ENCODE measurements around the gene CADPS. TPM values are rescaled to one million over a fixed set of nuclear protein-coding genes. Genes with fewer than 3 reads are reported as not detected.

Gene CADPS
- polyA plus RNA-seq, 1 of the 3 experiments (the other 2 are of a cell fraction) = 5.8 TPM

GRCh38 chr3:62723914-62724217 lies 151.3 kb downstream of the CADPS start:
- Histone ChIP-seq H3K4me1 (ENCODE audit: control insufficient read depth in 1 of 2, insufficient read depth in 2 of 2, low read depth in 1 of 2, low read length in 1 of 2) (peaks cover 10 to 31% of the 10 kb centered on the region in 2 experiments; a peak in 3 of 4 replicates), H3K36me3 (replicated peaks in 1 of 2; ENCODE audit: control insufficient read depth in 1 of 2, insufficient read depth in 2 of 2, low read length in 1 of 2) (no peaks in the 10 kb centered on the region), H3K79me2 (ENCODE audit: insufficient read depth) (no peaks in the 10 kb centered on the region), H2AFZ (ENCODE audit: low read depth) (no peak overlapping the region), H3K4me3 (ENCODE audit: low read depth in 2 of 2, low read length in 1 of 2) (no peak overlapping the region), H3K9ac (no peak overlapping the region), H3K9me3 (no peaks in the 10 kb centered on the region), H3K27ac (ENCODE audit: low read depth in 2 of 2, low read length in 1 of 2) (no peak overlapping the region), H3K27me3 (ENCODE audit: insufficient read depth) (no peaks in the 10 kb centered on the region), H4K20me1 (ENCODE audit: insufficient read depth) (no peaks in the 10 kb centered on the region), H3K4me2 (no peak overlapping the region), H3F3A (replicated peaks; ENCODE audit: insufficient read depth) (peaks cover 28% of the 10 kb centered on the region), H3K9me2 (no peaks in the 10 kb centered on the region)
- ChIA-PET POLR2A (no interaction called here), CTCF (interaction anchor here (0.6 to 1.4 kb wide), 2 partner anchors 44 to 57 kb away, joined by 3 read pairs; no protein-coding TSS in a partner anchor)
- no peak for TF ChIP-seq FOSL2 (IDR thresholded peaks at IDR 0.05; ENCODE audit: borderline replicate concordance, low read depth)
- TF ChIP-seq, protein P1, sequence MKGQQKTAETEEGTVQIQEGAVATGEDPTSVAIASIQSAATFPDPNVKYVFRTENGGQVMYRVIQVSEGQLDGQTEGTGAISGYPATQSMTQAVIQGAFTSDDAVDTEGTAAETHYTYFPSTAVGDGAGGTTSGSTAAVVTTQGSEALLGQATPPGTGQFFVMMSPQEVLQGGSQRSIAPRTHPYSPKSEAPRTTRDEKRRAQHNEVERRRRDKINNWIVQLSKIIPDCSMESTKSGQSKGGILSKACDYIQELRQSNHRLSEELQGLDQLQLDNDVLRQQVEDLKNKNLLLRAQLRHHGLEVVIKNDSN (IDR thresholded peaks at IDR 0.05; ENCODE audit: borderline replicate concordance, low read depth) = no peak
- TF ChIP-seq SIN3A (IDR thresholded peaks at IDR 0.05; ENCODE audit: borderline replicate concordance, low read depth, low read length) = no peak
- TF ChIP-seq SMC3 (IDR thresholded peaks at IDR 0.05; ENCODE audit: low read depth, low read length) = no peak
- no peak for TF ChIP-seq RXRA (IDR thresholded peaks at IDR 0.05; ENCODE audit: borderline replicate concordance, low read depth)
- no peak for TF ChIP-seq CHD2 (IDR thresholded peaks at IDR 0.05; ENCODE audit: low read length, partially characterized antibody)
- no peak for TF ChIP-seq ZBTB33 (IDR thresholded peaks at IDR 0.05; ENCODE audit: borderline replicate concordance, low read depth)
- TF ChIP-seq NFIC (IDR thresholded peaks at IDR 0.05; ENCODE audit: borderline replicate concordance) = no peak
- TF ChIP-seq, protein P2, sequence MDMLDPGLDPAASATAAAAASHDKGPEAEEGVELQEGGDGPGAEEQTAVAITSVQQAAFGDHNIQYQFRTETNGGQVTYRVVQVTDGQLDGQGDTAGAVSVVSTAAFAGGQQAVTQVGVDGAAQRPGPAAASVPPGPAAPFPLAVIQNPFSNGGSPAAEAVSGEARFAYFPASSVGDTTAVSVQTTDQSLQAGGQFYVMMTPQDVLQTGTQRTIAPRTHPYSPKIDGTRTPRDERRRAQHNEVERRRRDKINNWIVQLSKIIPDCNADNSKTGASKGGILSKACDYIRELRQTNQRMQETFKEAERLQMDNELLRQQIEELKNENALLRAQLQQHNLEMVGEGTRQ (IDR thresholded peaks at IDR 0.05; ENCODE audit: borderline replicate concordance, low read depth, low read length) = no peak
- TF ChIP-seq ELF1 (IDR thresholded peaks at IDR 0.05) = no peak
- no peak for DNase-seq
- 88% methylated on average over 1 of the region's 1 CpG for WGBS (ENCODE audit: low lambda C conversion rate)

DNA sequence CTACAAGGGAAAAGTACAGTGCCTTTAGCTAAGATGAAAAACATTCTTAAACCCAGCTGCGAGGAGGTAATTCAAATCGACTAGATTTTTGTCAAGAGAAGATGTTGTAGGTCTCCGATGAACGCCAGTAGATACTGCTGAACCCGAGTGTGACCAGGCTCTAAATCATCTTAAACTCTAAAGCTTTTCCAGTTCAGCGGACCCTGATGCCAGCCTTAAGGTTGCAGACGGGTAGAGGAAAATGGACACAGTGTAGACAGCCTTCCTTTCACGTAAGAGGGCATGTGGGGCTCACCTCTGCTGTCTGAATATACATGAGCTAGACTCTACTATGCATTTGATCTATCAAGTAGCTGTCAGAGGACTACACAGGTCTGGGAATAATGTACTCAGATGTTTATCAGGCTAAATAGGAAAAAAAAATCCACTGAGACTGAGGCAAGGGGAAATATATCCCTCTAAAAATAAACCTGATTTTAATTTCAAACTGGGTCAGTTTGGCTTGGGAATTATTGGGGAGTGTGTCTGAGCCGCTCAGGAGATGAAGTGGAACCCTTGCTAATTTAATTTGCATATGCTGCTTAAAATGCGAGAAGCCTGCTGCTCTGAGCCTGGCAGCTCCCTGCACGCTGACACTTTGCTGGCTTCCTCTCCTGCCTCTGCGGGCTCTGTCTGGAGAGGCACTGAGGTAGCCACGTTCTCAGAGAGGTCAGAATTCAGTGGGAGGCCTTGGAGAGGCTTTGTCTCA lies 151.9 kb downstream of the CADPS start:
- H3K79me2 ChIP-seq (ENCODE audit: insufficient read depth) = no peaks in the 10 kb centered on the region
- peaks cover 10 to 31% of the 10 kb centered on the region in 2 experiments; a peak in 3 of 4 replicates for H3K4me1 ChIP-seq (ENCODE audit: control insufficient read depth in 1 of 2, insufficient read depth in 2 of 2, low read depth in 1 of 2, low read length in 1 of 2)
- ChIA-PET CTCF (interaction anchor here (0.6 to 1.4 kb wide), 2 partner anchors 43 to 57 kb away, joined by 3 read pairs; no protein-coding TSS in a partner anchor), POLR2A (no interaction called here)
- no peaks in the 10 kb centered on the region for H3K9me3 ChIP-seq
- no peaks in the 10 kb centered on the region for H3K27me3 ChIP-seq (ENCODE audit: insufficient read depth)
- DNase-seq = peak; percentile 19
- H3F3A ChIP-seq (replicated peaks; ENCODE audit: insufficient read depth) = peaks cover 26% of the 10 kb centered on the region
- no peaks in the 10 kb centered on the region for H3K9me2 ChIP-seq
- 64% methylated on average over 13 of the region's 13 CpGs for WGBS (ENCODE audit: low lambda C conversion rate)
- H3K9ac ChIP-seq = no peak overlapping the region
- peak; percentile 56; the same call in 1 of the 2 replicates for TF ChIP-seq GATA2 (CRISPR knock-in tag; IDR thresholded peaks at IDR 0.05)
- TF ChIP-seq TAF1 (IDR thresholded peaks at IDR 0.05; ENCODE audit: borderline replicate concordance, low read depth, low read length) = no peak
- no peak for TF ChIP-seq ZBTB33 (IDR thresholded peaks at IDR 0.05; ENCODE audit: borderline replicate concordance, low read depth)
- no peak overlapping the region for H2AFZ ChIP-seq (ENCODE audit: low read depth)
- H4K20me1 ChIP-seq (ENCODE audit: insufficient read depth) = no peaks in the 10 kb centered on the region
- H3K27ac ChIP-seq (ENCODE audit: low read depth in 2 of 2, low read length in 1 of 2) = no peak overlapping the region
- H3K4me2 ChIP-seq = no peak overlapping the region
- H3K4me3 ChIP-seq (ENCODE audit: low read depth in 2 of 2, low read length in 1 of 2) = no peak overlapping the region
- no peaks in the 10 kb centered on the region for H3K36me3 ChIP-seq (replicated peaks in 1 of 2; ENCODE audit: control insufficient read depth in 1 of 2, insufficient read depth in 2 of 2, low read length in 1 of 2)

Data from SK-N-SH (cell line).